Suprapubic skin (tissue), 4 donors: ENCODE data around the gene ZNF532.

Experiments used
- POLR2A ChIP-seq, 2 donors: fragments of 450-650 bp; IDR thresholded peaks; one replicate each; pipeline ENCODE4 v1.6.1; 2017; ENCODE audit warnings: antibody characterized with exemption in 2 of 2, mild to moderate bottlenecking in 2 of 2, moderate library complexity in 2 of 2
- POLR2AphosphoS5 ChIP-seq, 3 donors: sonication (generic); formaldehyde crosslinking; IDR thresholded peaks; one replicate each; pipeline ENCODE4 v1.6.1; 2017; ENCODE audit warnings: antibody characterized with exemption in 3 of 3
- TF ChIP-seq, protein P1 (sequence below), 2 donors: fragments of 200-600 bp in 1 of 2; fragments of 450-650 bp in 1 of 2; sonication (generic) in 1 of 2; IDR thresholded peaks; one replicate each; pipeline ENCODE4 v1.5.1; 2016 to 2019; ENCODE audit warnings: antibody characterized with exemption in 2 of 2, mild to moderate bottlenecking in 1 of 2, moderate library complexity in 1 of 2

DNA sequence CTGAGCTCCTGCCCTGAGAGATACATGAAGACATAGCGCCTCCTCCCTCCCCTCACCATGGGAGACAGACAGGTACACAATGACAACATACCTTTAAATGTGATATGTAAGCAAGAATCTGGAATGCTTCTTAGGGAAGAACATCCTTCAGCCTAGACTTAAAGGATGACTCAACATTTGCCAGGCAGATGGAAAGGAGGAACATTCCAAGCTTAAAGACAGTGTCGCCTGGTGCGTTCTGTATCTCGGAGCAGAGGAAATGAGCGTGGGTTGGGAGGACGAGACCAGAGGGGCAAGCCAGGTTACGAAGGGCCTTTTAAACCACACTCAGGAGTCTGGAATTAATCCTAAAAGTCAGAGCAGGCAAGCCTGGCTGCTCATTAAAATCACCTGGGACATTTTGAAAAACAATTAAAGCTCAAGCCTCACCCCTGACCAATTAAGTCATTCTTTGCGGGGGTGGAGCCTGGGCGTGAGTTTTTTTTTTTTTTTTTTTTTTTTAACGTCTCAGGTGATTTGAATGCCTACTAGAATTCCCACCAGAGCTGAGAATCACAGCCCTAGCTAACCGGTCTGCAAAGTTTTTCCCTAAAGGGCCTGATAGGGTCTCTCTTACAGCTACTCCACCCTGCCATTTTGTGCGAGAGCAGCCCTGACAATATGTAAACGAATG, 143.8 kb downstream of the ZNF532 start:
- TF ChIP-seq, protein P1, sequence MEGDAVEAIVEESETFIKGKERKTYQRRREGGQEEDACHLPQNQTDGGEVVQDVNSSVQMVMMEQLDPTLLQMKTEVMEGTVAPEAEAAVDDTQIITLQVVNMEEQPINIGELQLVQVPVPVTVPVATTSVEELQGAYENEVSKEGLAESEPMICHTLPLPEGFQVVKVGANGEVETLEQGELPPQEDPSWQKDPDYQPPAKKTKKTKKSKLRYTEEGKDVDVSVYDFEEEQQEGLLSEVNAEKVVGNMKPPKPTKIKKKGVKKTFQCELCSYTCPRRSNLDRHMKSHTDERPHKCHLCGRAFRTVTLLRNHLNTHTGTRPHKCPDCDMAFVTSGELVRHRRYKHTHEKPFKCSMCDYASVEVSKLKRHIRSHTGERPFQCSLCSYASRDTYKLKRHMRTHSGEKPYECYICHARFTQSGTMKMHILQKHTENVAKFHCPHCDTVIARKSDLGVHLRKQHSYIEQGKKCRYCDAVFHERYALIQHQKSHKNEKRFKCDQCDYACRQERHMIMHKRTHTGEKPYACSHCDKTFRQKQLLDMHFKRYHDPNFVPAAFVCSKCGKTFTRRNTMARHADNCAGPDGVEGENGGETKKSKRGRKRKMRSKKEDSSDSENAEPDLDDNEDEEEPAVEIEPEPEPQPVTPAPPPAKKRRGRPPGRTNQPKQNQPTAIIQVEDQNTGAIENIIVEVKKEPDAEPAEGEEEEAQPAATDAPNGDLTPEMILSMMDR (IDR thresholded peaks at IDR 0.05): no peak
- no peak for TF ChIP-seq POLR2AphosphoS5 (IDR thresholded peaks at IDR 0.05)
- no peak for TF ChIP-seq POLR2A (IDR thresholded peaks at IDR 0.05)
